ENCODE results near the gene NQO2. TPM values are rescaled to one million over a fixed set of nuclear protein-coding genes. Genes with fewer than 3 reads are reported as not detected.

NQO2 gene
- total and polyA plus RNA-seq, 2 of the 13 experiments (the other 11 are each of a cell fraction or from before 2014, with no cell fraction given), result 32.2 to 56.5 TPM

DNA sequence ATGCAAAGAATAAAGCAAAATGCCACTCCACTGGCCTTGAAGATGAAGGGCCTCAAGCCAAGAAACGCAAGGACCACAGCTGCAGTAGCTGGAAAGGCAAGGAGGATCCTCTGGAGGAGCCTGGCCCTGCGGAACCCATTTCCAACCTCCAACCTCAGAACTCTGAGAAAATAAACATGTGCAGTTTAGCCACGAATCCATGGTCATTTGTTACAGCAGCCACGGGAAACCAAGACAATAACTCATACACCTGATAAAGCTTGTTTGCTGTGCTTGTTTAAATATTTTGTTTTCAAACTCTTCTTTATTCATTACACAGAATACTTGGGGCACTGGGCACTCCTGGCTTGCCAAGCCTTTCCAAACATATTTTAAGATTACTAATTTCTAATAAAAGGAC is 38.8 kb upstream of the NQO2 start:
- no peak for TF ChIP-seq ZC3H13 (CRISPR knock-in tag; IDR thresholded peaks at IDR 0.05)
- TF ChIP-seq SOX13 (IDR thresholded peaks at IDR 0.05), result no peak
- peak in 1 of 2 experiments; percentile 71; a peak in 2 of 4 replicates for TF ChIP-seq SOX13 (CRISPR knock-in tag; conservative IDR thresholded peaks at IDR 0.05 in 1 of 2, IDR thresholded peaks at IDR 0.05 in 1 of 2)
- TF ChIP-seq ZNF12 (CRISPR knock-in tag; IDR thresholded peaks at IDR 0.05), result peak; percentile 91
- peak; percentile 39; the same call in 1 of the 2 replicates for TF ChIP-seq SOX5 (CRISPR knock-in tag; IDR thresholded peaks at IDR 0.05; ENCODE audit: borderline replicate concordance)
- TF ChIP-seq, protein P1, sequence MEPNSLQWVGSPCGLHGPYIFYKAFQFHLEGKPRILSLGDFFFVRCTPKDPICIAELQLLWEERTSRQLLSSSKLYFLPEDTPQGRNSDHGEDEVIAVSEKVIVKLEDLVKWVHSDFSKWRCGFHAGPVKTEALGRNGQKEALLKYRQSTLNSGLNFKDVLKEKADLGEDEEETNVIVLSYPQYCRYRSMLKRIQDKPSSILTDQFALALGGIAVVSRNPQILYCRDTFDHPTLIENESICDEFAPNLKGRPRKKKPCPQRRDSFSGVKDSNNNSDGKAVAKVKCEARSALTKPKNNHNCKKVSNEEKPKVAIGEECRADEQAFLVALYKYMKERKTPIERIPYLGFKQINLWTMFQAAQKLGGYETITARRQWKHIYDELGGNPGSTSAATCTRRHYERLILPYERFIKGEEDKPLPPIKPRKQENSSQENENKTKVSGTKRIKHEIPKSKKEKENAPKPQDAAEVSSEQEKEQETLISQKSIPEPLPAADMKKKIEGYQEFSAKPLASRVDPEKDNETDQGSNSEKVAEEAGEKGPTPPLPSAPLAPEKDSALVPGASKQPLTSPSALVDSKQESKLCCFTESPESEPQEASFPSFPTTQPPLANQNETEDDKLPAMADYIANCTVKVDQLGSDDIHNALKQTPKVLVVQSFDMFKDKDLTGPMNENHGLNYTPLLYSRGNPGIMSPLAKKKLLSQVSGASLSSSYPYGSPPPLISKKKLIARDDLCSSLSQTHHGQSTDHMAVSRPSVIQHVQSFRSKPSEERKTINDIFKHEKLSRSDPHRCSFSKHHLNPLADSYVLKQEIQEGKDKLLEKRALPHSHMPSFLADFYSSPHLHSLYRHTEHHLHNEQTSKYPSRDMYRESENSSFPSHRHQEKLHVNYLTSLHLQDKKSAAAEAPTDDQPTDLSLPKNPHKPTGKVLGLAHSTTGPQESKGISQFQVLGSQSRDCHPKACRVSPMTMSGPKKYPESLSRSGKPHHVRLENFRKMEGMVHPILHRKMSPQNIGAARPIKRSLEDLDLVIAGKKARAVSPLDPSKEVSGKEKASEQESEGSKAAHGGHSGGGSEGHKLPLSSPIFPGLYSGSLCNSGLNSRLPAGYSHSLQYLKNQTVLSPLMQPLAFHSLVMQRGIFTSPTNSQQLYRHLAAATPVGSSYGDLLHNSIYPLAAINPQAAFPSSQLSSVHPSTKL (CRISPR knock-in tag; IDR thresholded peaks at IDR 0.05), result 0 out of 2 replicates have a peak, but pooled peaks have one; percentile 9
- no peak for TF ChIP-seq ZNF230 (CRISPR knock-in tag; IDR thresholded peaks at IDR 0.05)
- Histone ChIP-seq H3K4me1 (ENCODE audit: insufficient read depth, low read length) (peaks cover 45% of the 10 kb centered on the region), H3K27me3 (ENCODE audit: control insufficient read depth in 1 of 2, insufficient read depth in 2 of 2, low read length in 2 of 2) (no peaks in the 10 kb centered on the region), H3K27ac (ENCODE audit: extremely low read length, insufficient read depth, low read length) (no peak overlapping the region), H3K9me3 (ENCODE audit: low read length) (no peaks in the 10 kb centered on the region), H3K79me2 (ENCODE audit: insufficient read depth, low read length) (no peaks in the 10 kb centered on the region), H3K9ac (ENCODE audit: insufficient read depth, low read depth, low read length) (no peak overlapping the region), H2AFZ (ENCODE audit: low read length) (no peak overlapping the region), H3K36me3 (replicated peaks in 1 of 2; ENCODE audit: control insufficient read depth in 1 of 2, insufficient read depth in 2 of 2, low read length in 2 of 2) (no peaks in the 10 kb centered on the region), H3K4me2 (ENCODE audit: low read depth, low read length) (no peak overlapping the region), H3K4me3 (replicated peaks in 1 of 3; ENCODE audit: insufficient read depth in 1 of 3, low read depth in 2 of 3, low read length in 3 of 3) (no peak overlapping the region), H4K20me1 (ENCODE audit: insufficient read depth, low read length) (no peaks in the 10 kb centered on the region)
- in situ Hi-C loops (cut with HindIII; ENCODE audit: extremely low pct_ligation_motif_present, low pct_unique_long_range_greater_than_20kb), result no loop called here
- 45% methylated on average over 4 of the region's 4 CpGs for WGBS (ENCODE audit: low lambda C conversion rate)
- intact Hi-C loops (cut with micrococcal nuclease; ENCODE audit: unreplicated experiment), result no loop called here
- ChIA-PET POLR2A (interaction anchor here (1.4 kb wide), 1 partner anchor 11 kb away, joined by 9 read pairs; the partner anchor contains the start of gene SERPINB6), CTCF (ENCODE audit: low intra/inter-chr PET ratio, low total read pairs) (no interaction called here)
- FAIRE-seq (peak; percentile 18), ATAC-seq (no peak), DNase-seq (ENCODE audit: low spot score) (no peak)
- BruUV-seq (replicated peaks), result no TSS peak
